Measurements from ENCODE around the gene TMEM120B.

The TMEM120B gene

GRCh38 chr12:121787063-121788025 lies 74.8 kb downstream of the TMEM120B start:
- Histone ChIP-seq H2AFZ (ENCODE audit: low read depth, low read length) (no peak overlapping the region), H3K27ac (ENCODE audit: low read length) (no peak overlapping the region; the same call in 1 of the 2 replicates), H3K4me2 (ENCODE audit: insufficient read depth, low read length) (no peak overlapping the region), H3K9me3 (ENCODE audit: insufficient read depth, low read length, severe bottlenecking) (no peaks in the 10 kb centered on the region), H3K4me3 (ENCODE audit: low read depth in 1 of 2, low read length in 2 of 2) (no peak overlapping the region), H3K36me3 (ENCODE audit: insufficient read depth, low read length) (peaks cover 21% of the 10 kb centered on the region; the same call in 1 of the 2 replicates), H4K20me1 (ENCODE audit: insufficient read depth, low read length) (peaks cover 13% of the 10 kb centered on the region), H3K4me1 (ENCODE audit: insufficient read depth, low read length) (peaks cover 37% of the 10 kb centered on the region), H3K9ac (ENCODE audit: low read depth, low read length) (no peak overlapping the region), H3K79me2 (ENCODE audit: insufficient read depth, low read length) (peaks cover 46% of the 10 kb centered on the region), H3K27me3 (ENCODE audit: insufficient read depth, low read length, poor library complexity) (no peaks in the 10 kb centered on the region)
- no peak for ATAC-seq (ENCODE audit: insufficient read depth, low read depth)
- DNase-seq: no peak
- TF ChIP-seq EZH2 (IDR thresholded peaks at IDR 0.05; ENCODE audit: borderline replicate concordance, low read depth, low read length, severe bottlenecking): no peak
- no peak for TF ChIP-seq CTCF (IDR thresholded peaks at IDR 0.05; ENCODE audit: borderline replicate concordance, extremely low read depth, low read length, poor library complexity, severe bottlenecking)

- Histone ChIP-seq H3K79me2 (ENCODE audit: insufficient read depth, low read length) (peaks cover 53% of the 10 kb centered on the region), H3K4me1 (ENCODE audit: insufficient read depth, low read length) (peaks cover 46% of the 10 kb centered on the region), H3K9me3 (ENCODE audit: insufficient read depth, low read length, severe bottlenecking) (no peaks in the 10 kb centered on the region), H3K27me3 (ENCODE audit: insufficient read depth, low read length, poor library complexity) (no peaks in the 10 kb centered on the region), H2AFZ (ENCODE audit: low read depth, low read length) (no peak overlapping the region), H3K36me3 (ENCODE audit: insufficient read depth, low read length) (peaks cover 21% of the 10 kb centered on the region; the same call in 1 of the 2 replicates), H4K20me1 (ENCODE audit: insufficient read depth, low read length) (peaks cover 10% of the 10 kb centered on the region), H3K27ac (ENCODE audit: low read length) (peak overlapping the region; percentile 77), H3K4me3 (ENCODE audit: low read depth in 1 of 2, low read length in 2 of 2) (no peak overlapping the region), H3K9ac (ENCODE audit: low read depth, low read length) (no peak overlapping the region), H3K4me2 (ENCODE audit: insufficient read depth, low read length) (no peak overlapping the region)
- ATAC-seq (ENCODE audit: insufficient read depth, low read depth): no peak
- DNase-seq: no peak
- TF ChIP-seq CTCF (IDR thresholded peaks at IDR 0.05; ENCODE audit: borderline replicate concordance, extremely low read depth, low read length, poor library complexity, severe bottlenecking) (no peak), EZH2 (IDR thresholded peaks at IDR 0.05; ENCODE audit: borderline replicate concordance, low read depth, low read length, severe bottlenecking) (no peak)
Observed at GRCh38 chr12:121788176-121788818, 75.7 kb downstream of the TMEM120B start.

DNA sequence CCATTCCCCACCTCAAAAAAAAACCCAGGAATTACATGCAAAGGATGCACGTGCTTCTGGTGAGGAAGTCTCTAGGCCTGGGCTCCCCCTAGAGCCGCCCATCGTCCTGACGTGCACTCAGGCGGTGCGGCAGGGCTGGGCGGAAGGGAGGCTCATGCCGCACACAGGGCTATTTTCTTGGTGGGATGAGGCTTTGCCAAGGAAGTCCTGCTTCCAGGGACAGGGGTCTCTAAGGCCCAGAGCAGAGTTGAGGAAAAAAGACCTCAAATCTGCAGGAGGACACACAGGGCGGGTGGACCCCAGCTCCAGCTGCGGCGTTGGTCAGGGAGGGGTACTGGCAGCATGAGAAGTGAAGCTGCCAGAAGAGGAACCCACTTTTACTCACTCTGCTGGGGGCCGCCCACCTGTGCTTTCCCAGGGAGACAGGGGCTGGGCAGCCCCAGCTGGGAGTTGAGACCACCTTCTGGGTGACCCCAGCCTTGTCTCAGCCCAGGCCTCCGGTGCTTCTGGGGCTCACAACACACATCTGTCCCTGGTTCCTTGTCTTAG lies 76.8 kb downstream of the TMEM120B start:
- Histone ChIP-seq H3K36me3 (ENCODE audit: insufficient read depth, low read length) (peaks cover 21% of the 10 kb centered on the region; the same call in 1 of the 2 replicates), H3K27me3 (ENCODE audit: insufficient read depth, low read length, poor library complexity) (no peaks in the 10 kb centered on the region), H3K79me2 (ENCODE audit: insufficient read depth, low read length) (peaks cover 54% of the 10 kb centered on the region), H3K4me1 (ENCODE audit: insufficient read depth, low read length) (peaks cover 56% of the 10 kb centered on the region), H3K4me3 (ENCODE audit: low read depth in 1 of 2, low read length in 2 of 2) (peak overlapping the region in 1 of 2 experiments; percentile 21; a peak in 1 of 4 replicates), H4K20me1 (ENCODE audit: insufficient read depth, low read length) (peaks cover 10% of the 10 kb centered on the region), H2AFZ (ENCODE audit: low read depth, low read length) (no peak overlapping the region), H3K9ac (ENCODE audit: low read depth, low read length) (peak overlapping the region; percentile 40), H3K9me3 (ENCODE audit: insufficient read depth, low read length, severe bottlenecking) (no peaks in the 10 kb centered on the region), H3K4me2 (ENCODE audit: insufficient read depth, low read length) (peak overlapping the region; percentile 59), H3K27ac (ENCODE audit: low read length) (peak overlapping the region; percentile 77)
- TF ChIP-seq CTCF (IDR thresholded peaks at IDR 0.05; ENCODE audit: borderline replicate concordance, extremely low read depth, low read length, poor library complexity, severe bottlenecking) (no peak), EZH2 (IDR thresholded peaks at IDR 0.05; ENCODE audit: borderline replicate concordance, low read depth, low read length, severe bottlenecking) (no peak)
- DNase-seq: no peak
- ATAC-seq (ENCODE audit: insufficient read depth, low read depth): no peak; the same call in 1 of the 3 replicates

Measured in DND-41 (cell line).